GDM1 (cell line): Measurements from ENCODE around the gene MYZAP.

ENCODE experiments used
- DNase-seq: peaks from one replicate; lab custom pipeline; 2025; lab: John Stamatoyannopoulos, UW

Gene MYZAP, protein sequence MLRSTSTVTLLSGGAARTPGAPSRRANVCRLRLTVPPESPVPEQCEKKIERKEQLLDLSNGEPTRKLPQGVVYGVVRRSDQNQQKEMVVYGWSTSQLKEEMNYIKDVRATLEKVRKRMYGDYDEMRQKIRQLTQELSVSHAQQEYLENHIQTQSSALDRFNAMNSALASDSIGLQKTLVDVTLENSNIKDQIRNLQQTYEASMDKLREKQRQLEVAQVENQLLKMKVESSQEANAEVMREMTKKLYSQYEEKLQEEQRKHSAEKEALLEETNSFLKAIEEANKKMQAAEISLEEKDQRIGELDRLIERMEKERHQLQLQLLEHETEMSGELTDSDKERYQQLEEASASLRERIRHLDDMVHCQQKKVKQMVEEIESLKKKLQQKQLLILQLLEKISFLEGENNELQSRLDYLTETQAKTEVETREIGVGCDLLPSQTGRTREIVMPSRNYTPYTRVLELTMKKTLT

GRCh38 chr15:57591822-57592367, at the start of gene MYZAP:
Gene MYZAP, plus strand, starts transcription at chr15:57591904. Its CDS starts 131 bp downstream, at chr15:57592035.
- DNase-seq: no peak

DNA sequence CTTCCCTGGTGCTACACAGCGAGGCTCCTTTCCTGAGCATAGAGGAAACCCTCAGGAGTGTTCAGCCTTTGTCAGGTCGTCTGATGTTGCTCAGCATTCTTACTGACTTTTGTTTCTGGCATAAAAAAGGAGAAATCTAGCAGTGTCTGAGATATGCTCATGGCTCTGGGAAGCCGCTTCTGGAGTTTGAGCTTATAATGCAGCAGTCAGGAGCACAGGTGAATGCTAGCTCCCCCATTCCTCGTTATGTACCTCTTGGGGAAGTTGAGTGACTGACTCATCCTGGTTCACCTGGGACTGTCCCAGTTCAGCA, 49.2 kb upstream of the MYZAP start:
- DNase-seq: no peak

DNA sequence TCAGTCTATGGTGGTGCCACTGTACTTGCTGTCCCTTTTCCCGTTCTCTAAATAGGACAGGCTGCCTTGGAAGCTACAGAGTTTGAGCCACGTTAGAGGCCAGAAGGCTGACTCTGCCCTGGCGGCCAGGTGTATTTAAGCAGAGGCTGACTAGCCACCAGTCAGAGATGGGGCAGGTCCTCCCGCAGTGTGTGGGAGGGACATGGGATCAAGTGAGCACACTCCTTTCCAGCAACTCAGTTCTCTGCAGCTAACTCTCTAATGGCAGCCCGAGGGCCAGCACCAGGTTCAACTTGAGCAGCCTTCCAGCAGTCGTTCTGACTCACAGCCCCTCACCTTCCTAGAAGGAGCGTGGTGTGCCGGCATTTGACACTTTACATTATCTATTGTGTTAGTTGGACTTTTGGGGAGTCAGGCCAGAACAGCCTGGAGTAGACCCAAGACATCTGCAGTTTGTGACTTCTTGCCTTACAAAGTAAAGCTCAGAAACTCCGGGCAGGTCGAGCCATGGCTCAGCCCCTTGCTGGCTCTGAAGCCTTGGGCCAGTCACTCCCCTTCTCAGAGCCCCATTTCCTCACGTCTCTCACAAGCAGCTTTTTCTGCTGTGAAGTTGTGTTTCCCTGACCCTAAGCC, 46.7 kb upstream of the MYZAP start:
- no peak for DNase-seq

GRCh38 chr15:57545995-57546394, 45.7 kb upstream of the MYZAP start:
- no peak for DNase-seq

GRCh38 chr15:57547243-57547755, 44.4 kb upstream of the MYZAP start:
- no peak for DNase-seq

DNA sequence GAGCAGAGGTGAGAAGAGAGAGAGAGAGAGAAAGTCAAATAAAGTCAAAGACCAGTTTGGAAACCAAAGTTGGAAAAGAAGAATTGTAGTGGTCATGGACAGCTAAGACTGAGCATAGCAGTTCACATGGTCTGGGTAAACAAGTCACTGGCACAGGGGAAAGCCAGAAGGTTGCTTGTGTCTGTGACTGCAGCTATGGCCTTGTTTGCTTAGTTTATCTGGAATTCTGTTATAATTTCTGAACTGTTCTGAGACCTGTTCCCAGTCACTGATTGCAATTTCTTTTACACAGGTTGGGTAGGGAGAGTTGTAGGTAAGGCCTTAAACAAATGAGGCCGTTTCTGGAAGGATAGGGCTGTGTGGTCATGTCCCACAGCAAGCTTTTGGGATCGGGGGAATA, 43.4 kb upstream of the MYZAP start:
- DNase-seq: no peak

GRCh38 chr15:57548835-57549234, 42.9 kb upstream of the MYZAP start:
- no peak for DNase-seq

GRCh38 chr15:57549935-57550334, 41.8 kb upstream of the MYZAP start:
- no peak for DNase-seq

DNA sequence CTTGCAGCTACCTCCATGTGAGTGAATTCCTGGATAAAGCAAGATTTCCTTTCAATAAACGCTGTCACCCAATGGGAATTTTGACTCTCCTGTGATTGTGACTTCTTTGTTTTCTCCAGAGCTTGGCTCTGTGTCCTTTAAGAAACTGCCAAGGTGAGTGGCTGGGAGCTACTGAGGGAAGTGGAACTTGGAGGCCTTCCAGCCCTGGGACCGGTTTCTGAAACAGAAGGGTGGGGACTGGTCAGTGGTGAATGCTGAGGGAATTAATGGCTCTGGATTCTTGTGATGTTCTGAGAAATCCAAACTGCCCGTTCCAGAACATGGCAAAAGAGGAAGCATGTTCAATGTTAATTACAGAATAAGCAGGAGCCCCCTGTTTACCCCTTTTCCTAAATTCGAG, 41.1 kb upstream of the MYZAP start:
- DNase-seq: no peak

- no peak for DNase-seq
Observed at GRCh38 chr15:57551715-57552677, 39.7 kb upstream of the MYZAP start.

GRCh38 chr15:57552678-57553334, 38.9 kb upstream of the MYZAP start:
- no peak for DNase-seq

DNA sequence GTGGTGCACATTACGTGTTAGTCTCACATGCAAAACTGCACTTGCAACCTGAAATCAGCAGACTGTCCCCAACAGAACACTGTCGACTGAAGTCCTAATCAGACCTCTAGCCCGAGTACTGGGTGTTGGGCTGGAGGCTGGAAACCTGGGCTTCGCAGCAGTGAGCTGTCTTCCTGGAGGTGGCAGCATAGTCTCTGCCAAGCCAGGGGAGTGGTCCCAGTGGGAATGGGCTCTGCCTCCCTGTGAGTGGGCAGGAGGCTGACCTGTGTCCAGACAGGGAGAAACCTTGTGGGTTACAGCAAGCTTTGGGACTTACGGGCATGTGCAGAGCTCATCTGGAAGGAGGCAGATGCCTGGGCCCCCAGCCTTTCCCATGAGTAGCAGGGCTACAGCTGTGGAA, 38.2 kb upstream of the MYZAP start:
- DNase-seq: no peak

DNA sequence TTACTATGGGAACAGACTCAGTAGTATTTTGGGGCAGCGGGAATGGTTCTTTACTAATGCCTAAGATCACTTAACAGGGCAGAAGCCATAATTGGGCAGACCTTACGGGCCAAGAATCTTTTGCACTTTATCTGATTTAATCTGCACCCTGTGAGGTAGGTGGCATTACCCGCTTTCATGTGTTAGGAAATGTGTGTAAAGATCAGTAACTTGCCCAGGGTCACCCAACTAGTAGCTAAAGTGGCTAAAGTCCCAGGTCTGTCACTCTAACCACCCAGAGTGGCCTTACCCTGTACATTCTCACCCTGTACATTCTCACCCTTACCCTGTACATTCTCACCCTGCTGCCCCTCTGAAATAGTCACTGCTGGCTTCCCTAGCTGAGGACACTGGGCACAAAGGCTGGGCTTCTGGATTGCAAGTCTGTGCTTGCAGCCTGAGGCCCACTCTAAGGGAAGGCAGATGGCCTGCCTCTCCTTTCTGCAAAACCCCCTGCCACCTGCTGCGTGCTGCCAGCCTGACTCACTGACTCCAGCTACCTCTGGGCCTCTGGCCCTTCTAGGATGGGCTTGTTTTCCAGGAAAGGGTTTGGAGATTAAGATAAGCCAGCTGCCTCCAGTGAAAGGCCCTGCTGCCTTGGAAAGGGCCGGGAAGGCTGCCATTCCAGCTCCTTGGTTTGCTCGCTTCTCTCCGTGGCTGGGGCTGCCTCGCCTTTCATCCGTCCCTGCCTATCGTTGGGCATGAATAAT, 37.5 kb upstream of the MYZAP start:
- no peak for DNase-seq

DNA sequence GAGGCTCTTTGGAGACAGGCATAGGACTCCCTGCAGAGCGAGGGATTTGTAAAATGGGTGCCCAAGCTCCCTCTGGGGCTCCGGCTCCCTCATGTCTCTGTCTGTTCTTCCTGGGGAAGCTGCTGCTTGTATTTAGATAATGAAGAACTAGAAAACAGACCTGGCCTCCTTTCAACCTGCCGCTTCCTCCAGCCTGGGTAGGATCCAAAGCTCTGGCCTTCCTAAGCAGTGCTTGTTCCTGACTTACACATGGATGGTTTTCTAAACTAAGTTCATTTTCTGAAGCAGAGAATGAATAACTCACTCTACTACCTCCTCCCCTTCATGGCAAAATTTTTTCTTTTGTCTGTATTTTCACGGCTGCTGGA, 36.9 kb upstream of the MYZAP start:
- no peak for DNase-seq

DNA sequence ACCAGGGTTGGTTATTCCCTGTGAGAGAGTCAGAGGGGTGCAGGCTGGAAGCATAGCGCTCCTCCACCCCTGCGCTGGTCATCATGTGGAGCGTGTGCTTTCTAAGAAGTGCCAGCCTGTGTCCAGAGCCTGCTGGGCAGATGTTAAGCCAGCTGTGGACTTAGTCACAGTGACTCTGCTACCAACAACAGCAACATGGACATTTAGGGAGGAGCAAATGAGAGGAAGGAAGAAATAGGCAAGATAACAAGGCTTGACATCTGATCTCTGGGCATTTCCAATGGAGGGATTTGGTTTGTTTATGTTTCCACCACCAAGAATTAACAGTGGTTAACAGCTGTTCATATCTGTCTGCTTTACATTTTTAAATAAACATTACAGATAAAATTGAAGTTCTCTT, 36.4 kb upstream of the MYZAP start:
- no peak for DNase-seq

GRCh38 chr15:57556040-57556439, 35.7 kb upstream of the MYZAP start:
- no peak for DNase-seq

DNA sequence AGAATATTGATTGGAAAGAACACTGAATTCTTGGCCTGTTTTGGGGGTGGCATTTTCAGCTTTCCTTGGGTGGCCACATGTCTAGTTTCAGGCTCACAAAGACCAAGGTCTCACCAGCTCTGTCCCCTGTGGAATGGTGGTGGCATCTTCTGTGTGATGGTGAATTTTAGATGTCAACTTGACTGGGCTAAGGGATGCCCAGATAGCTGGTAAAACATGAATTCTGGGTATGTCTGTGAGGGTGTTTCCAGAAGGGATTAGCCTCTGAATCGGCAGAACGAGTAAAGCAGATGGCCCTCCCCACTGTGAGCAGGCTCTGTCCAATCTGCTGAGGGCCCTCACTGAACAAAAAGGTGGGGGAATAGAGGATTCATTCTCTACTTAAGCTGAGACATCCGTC, 34.4 kb upstream of the MYZAP start:
- DNase-seq: no peak

- DNase-seq: no peak
Observed at GRCh38 chr15:57557810-57558209, 33.9 kb upstream of the MYZAP start.

GRCh38 chr15:57559875-57560274, 31.8 kb upstream of the MYZAP start:
- DNase-seq: no peak

GRCh38 chr15:57561041-57561711, 30.5 kb upstream of the MYZAP start:
- peak; percentile 17 for DNase-seq
